ENCODE results near the gene CXXC4. TPM values are rescaled to one million over a fixed set of nuclear protein-coding genes. Genes with fewer than 3 reads are reported as not detected.

Gene CXXC4
- not detected in 2 replicates for total RNA-seq

DNA sequence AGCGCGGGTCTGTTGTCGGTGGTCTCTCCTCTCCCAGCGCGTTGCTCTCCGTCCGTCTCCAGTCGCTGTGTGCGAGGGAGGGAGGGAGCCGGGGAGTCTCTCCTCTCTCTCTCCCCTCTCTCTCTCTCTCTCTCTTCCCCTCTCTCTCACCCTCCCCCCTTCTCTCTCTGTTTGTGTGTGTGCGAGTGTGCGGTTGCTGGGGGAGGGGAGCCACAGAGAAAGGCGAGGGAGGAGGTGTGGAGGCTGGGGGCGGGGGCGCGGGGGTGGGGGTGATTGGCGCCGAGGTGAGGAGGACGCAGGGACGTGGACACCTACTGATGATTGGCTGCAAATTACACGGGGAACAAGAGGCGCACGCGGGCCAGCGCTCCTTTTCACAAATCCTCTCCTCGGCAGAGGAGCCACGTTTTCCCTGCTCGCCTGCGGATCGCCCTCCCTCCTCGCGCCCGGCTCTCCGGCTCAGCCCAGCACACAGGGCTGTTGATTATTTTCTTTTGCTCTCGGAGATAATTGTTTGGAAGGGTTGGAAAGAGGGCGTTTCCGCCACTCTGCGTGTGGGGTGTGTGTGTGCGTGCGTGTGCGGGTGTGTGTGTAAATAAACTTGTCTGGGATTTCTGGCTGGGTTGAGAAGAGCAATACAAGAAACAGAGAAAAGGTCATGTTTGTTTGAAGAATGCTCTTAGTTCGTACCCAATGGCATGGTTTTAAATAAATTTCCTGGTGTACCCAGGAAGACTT, at the start of gene CXXC4:
TSS of gene CXXC4 (minus strand) at position 73 of the 738 bp plus-strand sequence. CDS start 3,092 bp downstream, outside the sequence.

All from articular chondrocyte of knee joint (primary cell).